Psoas muscle (tissue), 8 donors: ENCODE data around the gene AP5B1. TPM values are rescaled to one million over a fixed set of nuclear protein-coding genes. Genes with fewer than 3 reads are reported as not detected.

Source experiments
- ATAC-seq, 4 donors: fragments of 200-7000 bp; cut with Tn5 transposase; one replicate each; pipeline ENCODE4 v1.9.1; 2020; ENCODE audit warnings: moderate library complexity in 3 of 4, mild to moderate bottlenecking in 2 of 4
- DNase-seq, 2 donors: peaks; one replicate each; pipeline ENCODE4 v3.0.0-alpha.2; 2020
- H3K27ac ChIP-seq: fragments of 200-600 bp; one replicate; pipeline ENCODE4 v1.8.0; 2022
- H3K27me3 ChIP-seq, 3 donors: fragments of 200-600 bp in 1 of 3; one replicate each; pipeline versions ENCODE4 v1.6.1 to v1.8.0; 2013 to 2022; ENCODE audit warnings: low read length in 2 of 3, mild to moderate bottlenecking in 2 of 3, moderate library complexity in 1 of 3; ENCODE audit not compliant: insufficient read depth in 3 of 3
- H3K36me3 ChIP-seq, 2 donors: fragments of 200-600 bp in 1 of 2; one replicate each; pipeline versions ENCODE4 v1.6.1 to v1.8.0; 2013 to 2022; ENCODE audit warnings: low read depth in 1 of 2, mild to moderate bottlenecking in 1 of 2, moderate library complexity in 1 of 2; ENCODE audit not compliant: insufficient read depth in 1 of 2
- H3K4me1 ChIP-seq: fragments of 200-600 bp; one replicate; pipeline ENCODE4 v1.8.0; 2022
- H3K4me3 ChIP-seq: fragments of 200-600 bp; one replicate; pipeline ENCODE4 v1.8.0; 2022; ENCODE audit warnings: mild to moderate bottlenecking
- H3K9me3 ChIP-seq: fragments of 200-600 bp; one replicate; pipeline ENCODE4 v1.8.0; 2022
- CTCF ChIP-seq: fragments of 200-600 bp; IDR thresholded peaks from one replicate; pipeline ENCODE4 v1.8.0; 2022; ENCODE audit warnings: antibody characterized with exemption
- WGBS, 3 donors: extraction: QIAGEN DNeasy Blood & Tissue Kit; methylation state at CpG; one replicate each; pipeline versions ENCODE4 v1.1.6 to v1.1.7; 2013; 5-methylcytosine and 5-hydroxymethylcytosine counted together
- intact Hi-C, 2 donors: fragments of 100-400 bp; cut with DNase I; formaldehyde crosslinking; loops; one replicate each; pipeline versions ENCODE4 v1.11.0 to v1.14.2; 2022
- polyA plus RNA-seq, 3 donors: library from polyadenylated mRNA; stranded (reverse); fragments of 200-250 nt; gene quantifications; one replicate each; pipeline ENCODE4 v1.2.3, GENCODE V29; 2013
- total RNA-seq, 4 donors: library from RNA; stranded (reverse); fragmentation: NEBNext Ultra II Directional in 2 of 4; extraction: Animal tissue kit (Norgen Biotek cat#: 25700) in 2 of 4; gene quantifications; one replicate each; pipeline versions ENCODE4 v1.2.1 to v1.2.4, GENCODE V29; 2021 to 2023
- donor health status: healthy with polysubstance abuse.
- donor health status: DM: no; HTN: no; CAD: no; lungs with moderate emphysema.
- donor health status: Bipolar disorder and iron deficiency.
- donor health status: healthy.
- donor health status: DM: yes; HTN: yes; CAD: no.
- donor health status: DM: no; HTN: no; CAD: no.
- donor health status: DM: no; HTN: no; CAD: no.
- donor health status: DM: yes; HTN: yes; CAD: no.

Gene AP5B1
- total and polyA plus RNA-seq, 7 donors, result 6.1 to 20.5 (median 9.2) TPM

DNA sequence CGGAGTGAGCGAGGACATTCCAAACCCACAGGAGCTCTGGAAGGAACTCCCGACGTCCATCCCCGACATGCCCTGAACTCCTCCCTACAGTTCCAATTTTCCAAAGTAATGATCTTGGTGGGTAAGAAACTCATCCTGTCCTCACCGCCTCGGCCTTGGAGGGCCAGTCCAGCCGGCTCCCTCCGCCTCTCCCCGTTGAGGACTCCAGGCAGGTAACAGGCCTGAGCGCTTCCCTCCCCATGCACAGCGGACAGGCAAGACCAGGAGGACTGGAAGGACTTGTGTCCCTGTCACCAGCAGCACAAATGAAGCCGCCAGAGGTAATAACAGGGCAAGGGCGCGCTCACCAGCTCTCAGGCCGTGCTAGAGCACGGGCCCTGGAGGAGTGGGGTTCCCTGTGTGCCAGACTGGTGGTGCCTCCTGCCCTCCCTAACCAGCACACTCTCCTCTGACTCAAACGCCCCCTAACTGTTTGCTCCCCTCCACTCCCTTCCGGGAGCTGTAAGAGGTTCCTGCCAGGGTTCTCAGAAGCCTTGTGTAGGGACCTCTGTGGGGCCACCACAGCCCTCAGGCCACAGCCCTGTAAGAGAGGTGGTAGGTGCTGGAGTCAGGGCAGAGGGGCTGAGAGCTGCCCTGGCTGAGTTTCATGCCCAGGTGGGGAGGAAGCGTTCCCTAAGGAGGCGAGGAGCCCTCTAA is 23.2 kb upstream of the AP5B1 start:
- intact Hi-C loops, result no loop called here
- Histone ChIP-seq H3K27me3 (peaks cover 0 to 86% (median 9%) of the 10 kb centered on the region in 3 donors), H3K27ac (no peak overlapping the region), H3K36me3 (no peaks in the 10 kb centered on the region), H3K4me3 (no peak overlapping the region), H3K4me1 (no peaks in the 10 kb centered on the region), H3K9me3 (no peaks in the 10 kb centered on the region)
- TF ChIP-seq CTCF, result no peak
- WGBS, 3 donors, result 52 to 56% (median 54%) methylated on average over 21 of the region's 21 CpGs
- DNase-seq (peak in 1 of 2 donors; percentile 15), ATAC-seq (no peak)

- Histone ChIP-seq H3K27ac (no peak overlapping the region), H3K4me3 (no peak overlapping the region), H3K27me3 (peaks cover 0 to 77% (median 9%) of the 10 kb centered on the region in 3 donors), H3K4me1 (no peaks in the 10 kb centered on the region), H3K36me3 (no peaks in the 10 kb centered on the region), H3K9me3 (no peaks in the 10 kb centered on the region)
- DNase-seq, result peak in 1 of 2 donors; percentile 2
- no peak for TF ChIP-seq CTCF
- WGBS, 3 donors, result 80% methylated on average over 9 of the region's 9 CpGs
- intact Hi-C loops, result no loop called here
- no peak for ATAC-seq
Observed at GRCh38 chr11:65802841-65803240, 22.1 kb upstream of the AP5B1 start.

- 65 to 78% (median 71%) methylated on average over 18 of the region's 18 CpGs for WGBS, 3 donors
- no peak for DNase-seq
- Histone ChIP-seq H3K4me1 (no peaks in the 10 kb centered on the region), H3K27me3 (peaks cover 0 to 66% (median 9%) of the 10 kb centered on the region in 3 donors), H3K4me3 (no peak overlapping the region), H3K36me3 (no peaks in the 10 kb centered on the region), H3K9me3 (no peaks in the 10 kb centered on the region), H3K27ac (no peak overlapping the region)
- intact Hi-C loops, result no loop called here
- no peak for TF ChIP-seq CTCF
- no peak for ATAC-seq
Observed at GRCh38 chr11:65801153-65801987, 20.6 kb upstream of the AP5B1 start.

DNA sequence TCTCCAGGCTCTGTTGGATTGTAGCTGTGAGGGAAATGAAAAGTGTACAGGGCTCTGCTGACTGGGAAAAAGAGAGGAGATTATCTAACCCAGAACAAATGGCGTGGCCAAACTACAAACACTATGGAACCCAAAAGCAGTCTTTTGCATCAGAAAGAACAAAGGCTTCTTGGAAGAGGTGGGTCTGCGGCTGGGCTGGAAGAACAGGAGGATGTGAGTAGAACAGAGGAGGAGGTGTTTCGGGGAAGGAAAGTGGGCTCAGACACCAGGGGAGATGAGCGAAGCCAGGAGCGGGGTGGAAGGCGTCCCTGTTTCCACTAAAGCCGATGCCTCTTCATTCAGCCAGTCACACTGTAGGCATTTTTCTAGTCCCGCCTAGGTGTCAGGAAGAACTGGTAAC is 18.1 kb upstream of the AP5B1 start:
- 80 to 86% (median 80%) methylated on average over 8 of the region's 8 CpGs for WGBS, 3 donors

More for the DNA sequence above, 18.1 kb upstream of the AP5B1 start:
- Histone ChIP-seq H3K4me3 (no peak overlapping the region), H3K27me3 (peaks cover 0 to 47% (median 5%) of the 10 kb centered on the region in 3 donors), H3K36me3 (no peaks in the 10 kb centered on the region), H3K4me1 (no peaks in the 10 kb centered on the region), H3K9me3 (no peaks in the 10 kb centered on the region), H3K27ac (no peak overlapping the region)
- DNase-seq (no peak), ATAC-seq (no peak)
- intact Hi-C loops, result no loop called here
- TF ChIP-seq CTCF, result no peak
